AG04450 (cell line): Measurements from ENCODE around the gene MRGPRF. TPM values are rescaled to one million over a fixed set of nuclear protein-coding genes. Genes with fewer than 3 reads are reported as not detected.

ENCODE experiments used
- CTCF ChIA-PET: fragments of 300-600, 350-600 bp; formaldehyde crosslinking; extraction: SDS; loops from one replicate; lab custom pipeline; 2022; ENCODE audit warnings: antibody characterized with exemption, inconsistent platforms; lab: Charles Lee
- POLR2A ChIA-PET: fragments of 350-600 bp; formaldehyde crosslinking; extraction: SDS; loops from one replicate; lab custom pipeline; 2021; ENCODE audit warnings: antibody characterized with exemption, inconsistent platforms; lab: Yijun Ruan, JAX
- DNase-seq: peaks from one replicate; pipeline ENCODE4 v3.0.0-alpha.2; 2011; ENCODE audit warnings: low read depth, low spot score
- H3K27ac ChIP-seq: one replicate; pipeline ENCODE4 v1.5.1; 2012; ENCODE audit warnings: low read depth, low read length, control low read depth
- H3K27me3 ChIP-seq: one replicate; pipeline ENCODE4 v1.6.0; 2012; ENCODE audit warnings: low read length; ENCODE audit not compliant: control insufficient read depth, insufficient read depth
- H3K4me3 ChIP-seq: 2 replicates; pipeline ENCODE4 v1.5.1; 2011; ENCODE audit warnings: mild to moderate bottlenecking, low read depth, low read length, control low read depth
- H3K9me3 ChIP-seq: 2 replicates; pipeline ENCODE4 v1.5.1; 2012; ENCODE audit warnings: low read length; ENCODE audit not compliant: control insufficient read depth, insufficient read depth
- CTCF ChIP-seq: IDR thresholded peaks from 2 replicates; pipeline ENCODE4 v1.5.1; 2011; ENCODE audit warnings: low read depth, low read length, control low read depth, inconsistent platforms
- polyA plus RNA-seq: library from polyadenylated mRNA; depleted of rRNA; stranded (reverse); fragments of >200 nt; gene quantifications from 2 replicates; pipeline ENCODE4 v1.2.3, GENCODE V29; 2011

Gene MRGPRF
- polyA plus RNA-seq, 1 experiment = 28.6 TPM

- Histone ChIP-seq H3K4me3 (no peak overlapping the region), H3K27me3 (peaks cover 35% of the 10 kb centered on the region), H3K27ac (no peak overlapping the region), H3K9me3 (peaks cover 6% of the 10 kb centered on the region; the same call in 1 of the 2 replicates)
- POLR2A ChIA-PET = no interaction called here
- CTCF ChIA-PET = no interaction called here
- TF ChIP-seq CTCF = no peak
- no peak for DNase-seq
These were observed 39.8 kb downstream of the MRGPRF start for GRCh38 chr11:68973219-68973618.

GRCh38 chr11:68970921-68971636 lies 42.0 kb downstream of the MRGPRF start:
- POLR2A ChIA-PET = no interaction called here

GRCh38 chr11:68969386-68969785 lies 43.7 kb downstream of the MRGPRF start:
- H3K27ac ChIP-seq = no peak overlapping the region
- H3K9me3 ChIP-seq = peaks cover 2% of the 10 kb centered on the region; the same call in 1 of the 2 replicates
- CTCF ChIA-PET = interaction anchor here (0.8 kb wide), 1 partner anchor 31 kb away, joined by 6 read pairs; no protein-coding TSS in a partner anchor
- no peak for TF ChIP-seq CTCF
- no peak for DNase-seq
- H3K27me3 ChIP-seq = peaks cover 38% of the 10 kb centered on the region
- no peak overlapping the region for H3K4me3 ChIP-seq
- POLR2A ChIA-PET = no interaction called here

More at GRCh38 chr11:68970921-68971636, 42.0 kb downstream of the MRGPRF start:
- Histone ChIP-seq H3K4me3 (no peak overlapping the region), H3K27ac (no peak overlapping the region), H3K9me3 (peaks cover 6% of the 10 kb centered on the region; the same call in 1 of the 2 replicates), H3K27me3 (peaks cover 31% of the 10 kb centered on the region)
- no peak for TF ChIP-seq CTCF
- DNase-seq = no peak
- CTCF ChIA-PET = interaction anchor here (1.0 kb wide), 1 partner anchor 73 kb away, joined by 3 read pairs; no protein-coding TSS in a partner anchor

GRCh38 chr11:68968306-68969250 lies 44.5 kb downstream of the MRGPRF start:
- ChIA-PET CTCF (no interaction called here), POLR2A (no interaction called here)
- no peak overlapping the region for H3K27ac ChIP-seq
- TF ChIP-seq CTCF = no peak
- H3K27me3 ChIP-seq = peaks cover 42% of the 10 kb centered on the region
- H3K4me3 ChIP-seq = no peak overlapping the region
- peaks cover 4% of the 10 kb centered on the region for H3K9me3 ChIP-seq
- no peak for DNase-seq
